ENCODE data around the gene ARHGAP9.

DNA sequence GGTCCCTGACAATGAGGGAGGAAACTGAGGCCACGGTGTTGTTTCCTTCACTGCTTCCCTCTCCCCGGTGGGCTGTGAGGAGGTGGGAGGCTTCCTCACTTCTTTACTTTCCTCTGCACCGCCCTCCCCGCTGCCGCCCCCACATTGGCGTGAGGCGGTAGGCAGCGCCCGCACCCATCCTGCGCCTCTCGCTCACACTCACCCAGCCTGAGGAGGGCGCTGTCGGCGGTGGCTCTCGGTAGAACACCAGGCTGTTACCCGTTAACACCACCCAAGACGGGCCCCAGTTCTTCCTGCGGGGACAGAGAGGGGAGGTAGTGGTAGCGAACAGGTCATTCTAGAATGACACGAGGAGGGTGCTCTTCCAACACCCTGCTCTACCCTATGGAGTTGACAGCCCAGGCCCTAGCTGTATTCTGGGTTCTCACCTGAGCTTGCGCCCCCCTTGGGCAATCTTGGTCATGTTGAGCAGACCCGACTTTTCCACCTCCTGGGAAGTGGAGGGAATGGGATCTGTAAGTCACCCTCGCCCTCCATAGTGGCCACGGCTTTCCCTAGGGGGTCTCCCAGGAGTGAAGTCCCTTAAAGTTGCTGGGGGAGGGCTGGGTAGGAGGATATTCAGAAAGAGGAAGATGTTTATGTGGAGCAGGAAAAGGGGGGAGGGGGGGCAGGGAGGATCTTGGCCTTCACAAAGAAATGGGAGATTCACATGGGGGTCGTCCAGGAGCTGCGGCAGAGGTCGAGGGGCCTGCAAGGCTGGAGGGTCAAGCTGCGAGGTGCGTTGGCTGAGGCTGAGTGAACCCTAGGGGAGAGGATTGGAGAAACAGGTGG, 3.3 kb downstream of the ARHGAP9 start:
- TF ChIP-seq, protein P1, sequence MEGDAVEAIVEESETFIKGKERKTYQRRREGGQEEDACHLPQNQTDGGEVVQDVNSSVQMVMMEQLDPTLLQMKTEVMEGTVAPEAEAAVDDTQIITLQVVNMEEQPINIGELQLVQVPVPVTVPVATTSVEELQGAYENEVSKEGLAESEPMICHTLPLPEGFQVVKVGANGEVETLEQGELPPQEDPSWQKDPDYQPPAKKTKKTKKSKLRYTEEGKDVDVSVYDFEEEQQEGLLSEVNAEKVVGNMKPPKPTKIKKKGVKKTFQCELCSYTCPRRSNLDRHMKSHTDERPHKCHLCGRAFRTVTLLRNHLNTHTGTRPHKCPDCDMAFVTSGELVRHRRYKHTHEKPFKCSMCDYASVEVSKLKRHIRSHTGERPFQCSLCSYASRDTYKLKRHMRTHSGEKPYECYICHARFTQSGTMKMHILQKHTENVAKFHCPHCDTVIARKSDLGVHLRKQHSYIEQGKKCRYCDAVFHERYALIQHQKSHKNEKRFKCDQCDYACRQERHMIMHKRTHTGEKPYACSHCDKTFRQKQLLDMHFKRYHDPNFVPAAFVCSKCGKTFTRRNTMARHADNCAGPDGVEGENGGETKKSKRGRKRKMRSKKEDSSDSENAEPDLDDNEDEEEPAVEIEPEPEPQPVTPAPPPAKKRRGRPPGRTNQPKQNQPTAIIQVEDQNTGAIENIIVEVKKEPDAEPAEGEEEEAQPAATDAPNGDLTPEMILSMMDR (IDR thresholded peaks at IDR 0.05; ENCODE audit: insufficient read depth, low read length, poor library complexity, severe bottlenecking) = peak; percentile 11
- no peak for TF ChIP-seq EZH2phosphoT487 (conservative IDR thresholded peaks at IDR 0.05; ENCODE audit: low read length)

Data from SU-DHL-6 (cell line).